Neural cell (in vitro differentiated cells): ENCODE measurements around the gene APBA2. TPM values are rescaled to one million over a fixed set of nuclear protein-coding genes. Genes with fewer than 3 reads are reported as not detected.

ENCODE experiments used
- H2AFZ ChIP-seq: fragments of 200-600, 300-800 bp; sonication (generic), shearing (Covaris generic); 2 replicates; pipeline ENCODE4 v1.6.0; 2014; ENCODE audit warnings: low read depth, mild to moderate bottlenecking, antibody characterized with exemption, low read length, moderate library complexity
- H3F3A ChIP-seq: fragments of 200-600 bp; shearing (Covaris generic); 2 replicates; pipeline ENCODE4 v1.6.1; 2016; ENCODE audit warnings: mild to moderate bottlenecking, moderate library complexity, mixed read lengths, antibody characterized with exemption, low read length; ENCODE audit not compliant: insufficient read depth, poor library complexity, severe bottlenecking
- H3K27ac ChIP-seq: fragments of 200-600, 300-800 bp; sonication (generic), shearing (Covaris generic); 2 replicates; pipeline ENCODE4 v1.5.1; 2014; ENCODE audit warnings: mild to moderate bottlenecking, low read length, moderate library complexity
- H3K27me3 ChIP-seq: fragments of 300-800, 200-600 bp; sonication (generic), shearing (Covaris generic); 2 replicates; pipeline ENCODE4 v1.6.0; 2014; ENCODE audit warnings: mild to moderate bottlenecking, low read depth, low read length, moderate library complexity; ENCODE audit not compliant: insufficient read depth
- H3K36me3 ChIP-seq: fragments of 300-800, 200-600 bp; sonication (generic), shearing (Covaris generic); 2 replicates; pipeline ENCODE4 v1.5.1; 2014; ENCODE audit warnings: mild to moderate bottlenecking, antibody characterized with exemption, low read length, moderate library complexity; ENCODE audit not compliant: insufficient read depth
- H3K4me2 ChIP-seq: fragments of 300-800, 200-600 bp; sonication (generic), shearing (Covaris generic); 2 replicates; pipeline ENCODE4 v1.6.0; 2014; ENCODE audit warnings: mild to moderate bottlenecking, low read length
- H3K4me3 ChIP-seq: fragments of 300-800, 200-600 bp; sonication (generic), shearing (Covaris generic); 2 replicates; pipeline ENCODE4 v1.5.1; 2014; ENCODE audit warnings: mild to moderate bottlenecking, low read length, moderate library complexity
- H3K79me2 ChIP-seq: fragments of 200-600 bp; shearing (Covaris generic); replicated peaks from 2 replicates; pipeline ENCODE4 v1.6.0; 2014; ENCODE audit warnings: mild to moderate bottlenecking, low read length, moderate library complexity; ENCODE audit not compliant: insufficient read depth
- H3K9ac ChIP-seq: fragments of 300-800, 200-600 bp; sonication (generic), shearing (Covaris generic); 2 replicates; pipeline ENCODE4 v1.6.1; 2016; ENCODE audit warnings: mild to moderate bottlenecking, low read length, mixed read lengths
- H3K9me2 ChIP-seq: fragments of 200-600 bp; shearing (Covaris generic); 2 replicates; pipeline ENCODE4 v1.6.1; 2016; ENCODE audit warnings: mild to moderate bottlenecking, low read length, mixed read lengths; ENCODE audit not compliant: insufficient read depth
- H3K9me3 ChIP-seq: fragments of 200-600, 300-800 bp; sonication (generic), shearing (Covaris generic); 2 replicates; pipeline ENCODE4 v1.6.1; 2016; ENCODE audit warnings: mild to moderate bottlenecking, mixed run types, low read length, moderate library complexity, mixed read lengths
- H4K20me1 ChIP-seq: fragments of 200-600 bp; shearing (Covaris generic); 2 replicates; pipeline ENCODE4 v1.6.1; 2016; ENCODE audit warnings: mild to moderate bottlenecking, mixed run types; ENCODE audit not compliant: insufficient read depth
- EP300 ChIP-seq: fragments of 450-650 bp; conservative IDR thresholded peaks from 2 replicates; pipeline ENCODE4 v1.6.1; 2014; ENCODE audit warnings: antibody characterized with exemption, mild to moderate bottlenecking, moderate library complexity; ENCODE audit not compliant: poor library complexity, severe bottlenecking
- EZH2 ChIP-seq: fragments of 200-600, 300-800 bp; shearing (Covaris generic), sonication (generic); IDR thresholded peaks from 2 replicates; pipeline ENCODE4 v1.6.1; 2014; ENCODE audit warnings: antibody characterized with exemption, low read length, borderline replicate concordance, mild to moderate bottlenecking; ENCODE audit not compliant: insufficient read depth, poor library complexity, severe bottlenecking
- MXI1 ChIP-seq: fragments of 450-650 bp; conservative IDR thresholded peaks from 2 replicates; pipeline ENCODE4 v1.6.1; 2014; ENCODE audit warnings: antibody characterized with exemption, mild to moderate bottlenecking; ENCODE audit not compliant: poor library complexity, severe bottlenecking
- POLR2AphosphoS5 ChIP-seq: IDR thresholded peaks from 2 replicates; pipeline ENCODE4 v1.6.1; 2012
- RAD21 ChIP-seq: fragments of 450-650 bp; conservative IDR thresholded peaks from 2 replicates; pipeline ENCODE4 v1.6.1; 2014; ENCODE audit warnings: antibody characterized with exemption, mild to moderate bottlenecking, moderate library complexity
- SMC3 ChIP-seq: fragments of 450-650 bp; conservative IDR thresholded peaks from 2 replicates; pipeline ENCODE4 v1.6.1; 2014; ENCODE audit warnings: antibody characterized with exemption, mild to moderate bottlenecking, moderate library complexity; ENCODE audit not compliant: poor library complexity
- TAF1 ChIP-seq: IDR thresholded peaks from 2 replicates; pipeline ENCODE4 v1.6.1; 2012; ENCODE audit warnings: low read depth
- polyA plus RNA-seq: library from polyadenylated mRNA; depleted of rRNA; stranded (reverse); fragments of >200 nt; gene quantifications from 2 replicates; pipeline ENCODE4 v1.2.3, GENCODE V29; 2014
- TF ChIP-seq, protein P1 (sequence below): fragments of 450-650 bp; IDR thresholded peaks from 2 replicates; pipeline ENCODE4 v1.5.1; 2014; ENCODE audit warnings: antibody characterized with exemption, mild to moderate bottlenecking, moderate library complexity; ENCODE audit not compliant: poor library complexity, severe bottlenecking
- TF ChIP-seq, protein P2 (sequence below): IDR thresholded peaks from 2 replicates; pipeline ENCODE4 v1.6.1; 2012; ENCODE audit warnings: borderline replicate concordance

Gene APBA2
- polyA plus RNA-seq, 1 donor from 2014 or later: 134 TPM

DNA sequence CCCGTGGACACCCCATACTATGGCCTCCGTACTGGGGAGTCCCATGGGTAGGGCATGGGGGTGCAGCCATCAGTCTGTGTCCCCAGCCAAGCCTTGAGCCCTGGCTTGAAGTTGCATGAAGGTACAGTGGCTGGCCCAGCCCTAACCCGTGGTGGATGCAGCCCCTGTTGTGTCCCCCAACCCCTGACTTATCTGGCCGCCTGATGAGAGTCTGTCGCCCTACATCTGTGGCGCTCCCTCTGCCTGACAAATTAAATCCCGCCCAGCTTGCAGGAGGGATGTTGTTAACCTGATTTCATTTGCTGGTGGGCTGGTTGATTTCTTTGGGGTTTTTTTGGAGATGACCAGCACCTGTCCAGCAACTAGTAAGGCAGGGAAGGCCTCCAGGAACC, 186.1 kb downstream of the APBA2 start:
- no peaks in the 10 kb centered on the region for H3K9me3 ChIP-seq
- H3K9me2 ChIP-seq: no peaks in the 10 kb centered on the region
- H4K20me1 ChIP-seq: no peaks in the 10 kb centered on the region
- H3K36me3 ChIP-seq: no peaks in the 10 kb centered on the region
- no peak overlapping the region for H3K9ac ChIP-seq
- H3K4me3 ChIP-seq: no peak overlapping the region
- H2AFZ ChIP-seq: no peak overlapping the region
- TF ChIP-seq EP300 (no peak), TAF1 (no peak), MXI1 (no peak)
- TF ChIP-seq, protein P1, sequence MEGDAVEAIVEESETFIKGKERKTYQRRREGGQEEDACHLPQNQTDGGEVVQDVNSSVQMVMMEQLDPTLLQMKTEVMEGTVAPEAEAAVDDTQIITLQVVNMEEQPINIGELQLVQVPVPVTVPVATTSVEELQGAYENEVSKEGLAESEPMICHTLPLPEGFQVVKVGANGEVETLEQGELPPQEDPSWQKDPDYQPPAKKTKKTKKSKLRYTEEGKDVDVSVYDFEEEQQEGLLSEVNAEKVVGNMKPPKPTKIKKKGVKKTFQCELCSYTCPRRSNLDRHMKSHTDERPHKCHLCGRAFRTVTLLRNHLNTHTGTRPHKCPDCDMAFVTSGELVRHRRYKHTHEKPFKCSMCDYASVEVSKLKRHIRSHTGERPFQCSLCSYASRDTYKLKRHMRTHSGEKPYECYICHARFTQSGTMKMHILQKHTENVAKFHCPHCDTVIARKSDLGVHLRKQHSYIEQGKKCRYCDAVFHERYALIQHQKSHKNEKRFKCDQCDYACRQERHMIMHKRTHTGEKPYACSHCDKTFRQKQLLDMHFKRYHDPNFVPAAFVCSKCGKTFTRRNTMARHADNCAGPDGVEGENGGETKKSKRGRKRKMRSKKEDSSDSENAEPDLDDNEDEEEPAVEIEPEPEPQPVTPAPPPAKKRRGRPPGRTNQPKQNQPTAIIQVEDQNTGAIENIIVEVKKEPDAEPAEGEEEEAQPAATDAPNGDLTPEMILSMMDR: no peak
- TF ChIP-seq, protein P2, sequence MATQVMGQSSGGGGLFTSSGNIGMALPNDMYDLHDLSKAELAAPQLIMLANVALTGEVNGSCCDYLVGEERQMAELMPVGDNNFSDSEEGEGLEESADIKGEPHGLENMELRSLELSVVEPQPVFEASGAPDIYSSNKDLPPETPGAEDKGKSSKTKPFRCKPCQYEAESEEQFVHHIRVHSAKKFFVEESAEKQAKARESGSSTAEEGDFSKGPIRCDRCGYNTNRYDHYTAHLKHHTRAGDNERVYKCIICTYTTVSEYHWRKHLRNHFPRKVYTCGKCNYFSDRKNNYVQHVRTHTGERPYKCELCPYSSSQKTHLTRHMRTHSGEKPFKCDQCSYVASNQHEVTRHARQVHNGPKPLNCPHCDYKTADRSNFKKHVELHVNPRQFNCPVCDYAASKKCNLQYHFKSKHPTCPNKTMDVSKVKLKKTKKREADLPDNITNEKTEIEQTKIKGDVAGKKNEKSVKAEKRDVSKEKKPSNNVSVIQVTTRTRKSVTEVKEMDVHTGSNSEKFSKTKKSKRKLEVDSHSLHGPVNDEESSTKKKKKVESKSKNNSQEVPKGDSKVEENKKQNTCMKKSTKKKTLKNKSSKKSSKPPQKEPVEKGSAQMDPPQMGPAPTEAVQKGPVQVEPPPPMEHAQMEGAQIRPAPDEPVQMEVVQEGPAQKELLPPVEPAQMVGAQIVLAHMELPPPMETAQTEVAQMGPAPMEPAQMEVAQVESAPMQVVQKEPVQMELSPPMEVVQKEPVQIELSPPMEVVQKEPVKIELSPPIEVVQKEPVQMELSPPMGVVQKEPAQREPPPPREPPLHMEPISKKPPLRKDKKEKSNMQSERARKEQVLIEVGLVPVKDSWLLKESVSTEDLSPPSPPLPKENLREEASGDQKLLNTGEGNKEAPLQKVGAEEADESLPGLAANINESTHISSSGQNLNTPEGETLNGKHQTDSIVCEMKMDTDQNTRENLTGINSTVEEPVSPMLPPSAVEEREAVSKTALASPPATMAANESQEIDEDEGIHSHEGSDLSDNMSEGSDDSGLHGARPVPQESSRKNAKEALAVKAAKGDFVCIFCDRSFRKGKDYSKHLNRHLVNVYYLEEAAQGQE: no peak
- no peaks in the 10 kb centered on the region for H3K79me2 ChIP-seq
- no peaks in the 10 kb centered on the region for H3F3A ChIP-seq
- no peak overlapping the region for H3K4me2 ChIP-seq
- no peaks in the 10 kb centered on the region for H3K27me3 ChIP-seq
- H3K27ac ChIP-seq: no peak overlapping the region

DNA sequence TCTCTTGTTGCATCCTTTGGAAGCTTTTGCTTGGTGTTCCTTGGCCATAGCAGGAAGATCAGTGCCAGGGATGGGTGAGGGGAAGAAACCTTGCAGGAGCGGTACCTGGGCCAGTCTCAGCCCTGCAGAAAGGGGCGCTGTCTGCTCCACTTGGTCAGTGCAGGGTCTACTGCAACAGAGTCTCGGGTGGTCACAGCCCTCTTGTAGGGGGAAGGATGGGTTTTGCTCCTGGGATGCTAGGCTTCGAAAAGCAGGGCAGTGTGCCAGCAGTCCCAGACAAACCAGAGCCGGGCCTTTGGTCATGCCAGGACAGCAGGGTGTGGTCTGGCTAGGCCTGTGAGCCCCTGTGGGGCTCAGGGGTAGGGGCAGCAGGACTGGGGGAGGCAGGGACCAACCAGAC, 186.7 kb downstream of the APBA2 start:
- Histone ChIP-seq H3K79me2 (no peaks in the 10 kb centered on the region), H4K20me1 (no peaks in the 10 kb centered on the region), H3K27me3 (no peaks in the 10 kb centered on the region), H3K4me3 (no peak overlapping the region), H3F3A (no peaks in the 10 kb centered on the region), H3K9ac (no peak overlapping the region), H2AFZ (no peak overlapping the region), H3K4me2 (no peak overlapping the region), H3K27ac (no peak overlapping the region), H3K9me3 (no peaks in the 10 kb centered on the region), H3K9me2 (no peaks in the 10 kb centered on the region), H3K36me3 (no peaks in the 10 kb centered on the region)
- TF ChIP-seq RAD21 (no peak), POLR2AphosphoS5 (no peak), EZH2 (no peak), SMC3 (no peak), MXI1 (no peak), TAF1 (no peak), EP300 (no peak)
- TF ChIP-seq, protein P1: no peak
- TF ChIP-seq, protein P2: no peak
